Hepatocyte (in vitro differentiated cells): ENCODE data around the gene POU3F1. TPM values are rescaled to one million over a fixed set of nuclear protein-coding genes. Genes with fewer than 3 reads are reported as not detected.

Source experiments
- DNase-seq: peaks from one replicate; pipeline ENCODE4 v3.0.0-alpha.2; 2016; ENCODE audit warnings: low spot score
- H2AFZ ChIP-seq: fragments of 200-600 bp; sonication (generic); 2 replicates; pipeline ENCODE4 v1.6.0; 2016; ENCODE audit warnings: antibody characterized with exemption, mild to moderate bottlenecking
- H3K27ac ChIP-seq: fragments of 200-600 bp; sonication (generic); 2 replicates; pipeline ENCODE4 v1.5.1; 2016; ENCODE audit warnings: mild to moderate bottlenecking
- H3K27me3 ChIP-seq: fragments of 200-600 bp; sonication (generic); 2 replicates; pipeline ENCODE4 v1.6.1; 2016
- H3K36me3 ChIP-seq: fragments of 200-600 bp; sonication (generic); replicated peaks from 2 replicates; pipeline ENCODE4 v1.5.1; 2016; ENCODE audit warnings: low read depth; ENCODE audit not compliant: insufficient read depth
- H3K4me1 ChIP-seq: fragments of 200-600 bp; sonication (generic); 2 replicates; pipeline ENCODE4 v1.5.1; 2016; ENCODE audit warnings: mild to moderate bottlenecking, moderate library complexity; ENCODE audit not compliant: insufficient read depth
- H3K4me2 ChIP-seq: fragments of 200-600 bp; sonication (generic); 2 replicates; pipeline ENCODE4 v1.6.0; 2016
- H3K4me3 ChIP-seq: fragments of 200-600 bp; sonication (generic); 2 replicates; pipeline ENCODE4 v1.5.1; 2016; ENCODE audit warnings: mild to moderate bottlenecking
- H3K79me2 ChIP-seq: fragments of 200-600 bp; sonication (generic); 2 replicates; pipeline ENCODE4 v1.6.0; 2017; ENCODE audit warnings: mild to moderate bottlenecking
- H3K9me2 ChIP-seq: fragments of 200-600 bp; sonication (generic); replicated peaks from 2 replicates; pipeline ENCODE4 v1.6.0; 2017; ENCODE audit warnings: mild to moderate bottlenecking; ENCODE audit not compliant: insufficient read depth
- H3K9me3 ChIP-seq: fragments of 200-600 bp; sonication (generic); 2 replicates; pipeline ENCODE4 v1.5.1; 2016; ENCODE audit warnings: low read depth, mild to moderate bottlenecking
- H4K20me1 ChIP-seq: fragments of 200-600 bp; sonication (generic); 2 replicates; pipeline ENCODE4 v1.6.0; 2016; ENCODE audit warnings: mild to moderate bottlenecking; ENCODE audit not compliant: insufficient read depth, poor library complexity, severe bottlenecking
- EZH2 ChIP-seq: fragments of 200-600 bp; sonication (generic); IDR thresholded peaks from 2 replicates; pipeline ENCODE4 v1.6.1; 2016; ENCODE audit warnings: antibody characterized with exemption, mild to moderate bottlenecking, borderline replicate concordance
- EZH2phosphoT487 ChIP-seq: fragments of 200-600 bp; sonication (generic); IDR thresholded peaks from one replicate; pipeline ENCODE4 v1.6.1; 2018; ENCODE audit warnings: antibody characterized with exemption, mild to moderate bottlenecking, low read depth, moderate library complexity; ENCODE audit not compliant: unreplicated experiment, severe bottlenecking
- WGBS: methylation state at CpG from one replicate; pipeline ENCODE4 v1.1.6; 2016; ENCODE audit warnings: low lambda C conversion rate; ENCODE audit errors: missing lambda C conversion rate; 5-methylcytosine and 5-hydroxymethylcytosine counted together
- polyA plus RNA-seq: library from polyadenylated mRNA; unstranded; fragments of >200 nt; fragmentation: Nextera tagmentation; extraction: Ambion mirVana; gene quantifications from 2 replicates; pipeline ENCODE4 v1.2.1, GENCODE V29; 2016
- total RNA-seq: library from RNA; depleted of rRNA; stranded (reverse); fragments of >200 nt; gene quantifications from 2 replicates; pipeline ENCODE4 v1.2.3, GENCODE V29; 2014
- TF ChIP-seq, protein P1 (sequence below): fragments of 200-600 bp; sonication (generic); IDR thresholded peaks from 2 replicates; pipeline ENCODE4 v1.5.1; 2016; ENCODE audit warnings: antibody characterized with exemption, mild to moderate bottlenecking; ENCODE audit not compliant: poor library complexity

Gene POU3F1
- total and polyA plus RNA-seq, 2 experiments from 2014 or later = 0.73 TPM; not detected in 1

GRCh38 chr1:38014171-38014570, 32.4 kb downstream of the POU3F1 start:
- no peak overlapping the region for H2AFZ ChIP-seq
- H3K9me3 ChIP-seq = no peaks in the 10 kb centered on the region
- no peaks in the 10 kb centered on the region for H3K36me3 ChIP-seq
- 71% methylated on average over 4 of the region's 4 CpGs for WGBS
- no peak overlapping the region for H3K4me3 ChIP-seq
- H3K27me3 ChIP-seq = no peaks in the 10 kb centered on the region
- peaks cover 51% of the 10 kb centered on the region for H3K79me2 ChIP-seq
- no peaks in the 10 kb centered on the region for H3K9me2 ChIP-seq
- no peak for TF ChIP-seq EZH2
- TF ChIP-seq, protein P1, sequence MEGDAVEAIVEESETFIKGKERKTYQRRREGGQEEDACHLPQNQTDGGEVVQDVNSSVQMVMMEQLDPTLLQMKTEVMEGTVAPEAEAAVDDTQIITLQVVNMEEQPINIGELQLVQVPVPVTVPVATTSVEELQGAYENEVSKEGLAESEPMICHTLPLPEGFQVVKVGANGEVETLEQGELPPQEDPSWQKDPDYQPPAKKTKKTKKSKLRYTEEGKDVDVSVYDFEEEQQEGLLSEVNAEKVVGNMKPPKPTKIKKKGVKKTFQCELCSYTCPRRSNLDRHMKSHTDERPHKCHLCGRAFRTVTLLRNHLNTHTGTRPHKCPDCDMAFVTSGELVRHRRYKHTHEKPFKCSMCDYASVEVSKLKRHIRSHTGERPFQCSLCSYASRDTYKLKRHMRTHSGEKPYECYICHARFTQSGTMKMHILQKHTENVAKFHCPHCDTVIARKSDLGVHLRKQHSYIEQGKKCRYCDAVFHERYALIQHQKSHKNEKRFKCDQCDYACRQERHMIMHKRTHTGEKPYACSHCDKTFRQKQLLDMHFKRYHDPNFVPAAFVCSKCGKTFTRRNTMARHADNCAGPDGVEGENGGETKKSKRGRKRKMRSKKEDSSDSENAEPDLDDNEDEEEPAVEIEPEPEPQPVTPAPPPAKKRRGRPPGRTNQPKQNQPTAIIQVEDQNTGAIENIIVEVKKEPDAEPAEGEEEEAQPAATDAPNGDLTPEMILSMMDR = no peak
- no peak for TF ChIP-seq EZH2phosphoT487
- H4K20me1 ChIP-seq = peaks cover 5% of the 10 kb centered on the region
- H3K4me1 ChIP-seq = peaks cover 11% of the 10 kb centered on the region
- DNase-seq = no peak
- peak overlapping the region; percentile 78 for H3K4me2 ChIP-seq
- no peak overlapping the region for H3K27ac ChIP-seq

- Histone ChIP-seq H3K4me1 (peaks cover 11% of the 10 kb centered on the region), H3K27me3 (no peaks in the 10 kb centered on the region), H3K4me2 (peak overlapping the region; percentile 78), H3K36me3 (no peaks in the 10 kb centered on the region), H4K20me1 (peaks cover 5% of the 10 kb centered on the region), H3K27ac (peak overlapping the region; percentile 95), H3K79me2 (peaks cover 51% of the 10 kb centered on the region), H3K4me3 (peak overlapping the region; percentile 34), H3K9me2 (no peaks in the 10 kb centered on the region), H3K9me3 (no peaks in the 10 kb centered on the region), H2AFZ (peak overlapping the region; percentile 46)
- DNase-seq = no peak
- no peak for TF ChIP-seq EZH2
- TF ChIP-seq, protein P1 = no peak
- no peak for TF ChIP-seq EZH2phosphoT487
- 22% methylated on average over 4 of the region's 4 CpGs for WGBS
Measured at GRCh38 chr1:38013227-38013622, 33.4 kb downstream of the POU3F1 start.

GRCh38 chr1:38012363-38013226, 34.0 kb downstream of the POU3F1 start, which contains the start of gene UTP11:
Gene UTP11 (plus strand): TSS chr1:38012734. CDS start chr1:38012803, 69 bp downstream.
- 2% methylated on average over 49 of the region's 49 CpGs for WGBS
- TF ChIP-seq, protein P1 = no peak
- TF ChIP-seq EZH2 = no peak
- no peak for TF ChIP-seq EZH2phosphoT487
- Histone ChIP-seq H3K9me3 (no peaks in the 10 kb centered on the region), H3K79me2 (peaks cover 44% of the 10 kb centered on the region), H4K20me1 (peaks cover 5% of the 10 kb centered on the region), H3K27ac (peak within 1 kb of the TSS; percentile 95), H3K4me3 (peak within 1 kb of the TSS; percentile 34), H3K9me2 (no peaks in the 10 kb centered on the region), H3K36me3 (no peaks in the 10 kb centered on the region), H2AFZ (peak within 1 kb of the TSS; percentile 46), H3K27me3 (no peaks in the 10 kb centered on the region), H3K4me2 (peak within 1 kb of the TSS; percentile 78), H3K4me1 (peaks cover 11% of the 10 kb centered on the region)
- peak; percentile 98 for DNase-seq
